B cell (primary cell): ENCODE data around the gene GRID1. TPM values are rescaled to one million over a fixed set of nuclear protein-coding genes. Genes with fewer than 3 reads are reported as not detected.

Source experiments
- ATAC-seq: fragments of 200-7000 bp; cut with Tn5 transposase; one replicate; pipeline ENCODE4 v1.10.0; 2021; ENCODE audit warnings: low read depth, mild to moderate bottlenecking, moderate number of reproducible peaks, moderate library complexity
- CTCF ChIA-PET: fragments of 350-600 bp; sonication (Branson Sonifier 250); formaldehyde crosslinking; loops from one replicate; lab custom pipeline; 2021; ENCODE audit warnings: antibody characterized with exemption, inconsistent platforms; lab: Charles Lee
- POLR2A ChIA-PET: fragments of 350-600 bp; sonication (Branson Sonifier 250); formaldehyde crosslinking; loops from one replicate; lab custom pipeline; 2021; ENCODE audit warnings: antibody characterized with exemption; lab: Charles Lee
- DNase-seq: peaks from one replicate; pipeline ENCODE4 v3.0.0; 2013
- H2AFZ ChIP-seq: 2 replicates; pipeline ENCODE4 v1.6.1; 2012; ENCODE audit warnings: mild to moderate bottlenecking, low read depth, low read length; ENCODE audit not compliant: insufficient read depth, poor library complexity, severe bottlenecking
- H3K27ac ChIP-seq, 2 donors: 1 replicate in 1 of 2; 2 replicates in 1 of 2; pipeline ENCODE4 v1.5.1; 2012 to 2013; ENCODE audit warnings: low read length in 2 of 2, mild to moderate bottlenecking in 2 of 2, moderate library complexity in 1 of 2
- H3K27me3 ChIP-seq, 4 experiments: fragments of 200-600 bp in 1 of 4; sonication (generic) in 1 of 4; replicated peaks in 1 of 4; 1 replicate in 2 of 4; 2 replicates in 2 of 4; pipeline versions ENCODE4 v1.6.1 to v1.7.0; 2013 to 2016; ENCODE audit warnings: low read length in 3 of 4, mild to moderate bottlenecking in 2 of 4, mixed read lengths in 1 of 4, moderate library complexity in 1 of 4; ENCODE audit not compliant: insufficient read depth in 4 of 4, control insufficient read depth in 3 of 4; ENCODE audit errors: control extremely low read depth in 1 of 4
- H3K36me3 ChIP-seq, 2 experiments: replicated peaks in 1 of 2; 1 replicate in 1 of 2; 2 replicates in 1 of 2; pipeline versions ENCODE4 v1.6.1 to v1.7.1; 2013; ENCODE audit warnings: low read length in 1 of 2; ENCODE audit not compliant: insufficient read depth in 2 of 2, control insufficient read depth in 1 of 2; ENCODE audit errors: control extremely low read depth in 1 of 2, extremely low read depth in 1 of 2
- H3K4me1 ChIP-seq, 2 donors: fragments of 200-600 bp in 1 of 2; sonication (generic) in 1 of 2; 1 replicate in 1 of 2; 2 replicates in 1 of 2; pipeline versions ENCODE4 v1.5.1 to v1.6.1; 2013 to 2017; ENCODE audit warnings: low read length in 2 of 2; ENCODE audit not compliant: control insufficient read depth in 2 of 2, insufficient read depth in 2 of 2
- H3K4me2 ChIP-seq: replicated peaks from 2 replicates; pipeline ENCODE3; 2012; ENCODE audit warnings: mild to moderate bottlenecking, low read depth, low read length; ENCODE audit not compliant: poor library complexity, severe bottlenecking
- H3K4me3 ChIP-seq, 5 experiments: fragments of 200-600 bp in 1 of 5; sonication (generic) in 1 of 5; 1 replicate in 3 of 5; 2 replicates in 2 of 5; pipeline versions ENCODE4 v1.5.1 to v1.7.0; 2011 to 2016; ENCODE audit warnings: low read length in 4 of 5, mild to moderate bottlenecking in 4 of 5, low read depth in 2 of 5, control low read depth in 1 of 5, moderate library complexity in 1 of 5; ENCODE audit not compliant: insufficient read depth in 1 of 5; ENCODE audit errors: control extremely low read depth in 1 of 5, extremely low read depth in 1 of 5
- H3K79me2 ChIP-seq: fragments of 200-600 bp; sonication (generic); one replicate; pipeline ENCODE4 v1.6.0; 2016; ENCODE audit warnings: low read length; ENCODE audit not compliant: control insufficient read depth, insufficient read depth
- H3K9ac ChIP-seq: fragments of 200-600 bp; sonication (generic); 2 replicates; pipeline ENCODE4 v1.6.1; 2017; ENCODE audit warnings: mild to moderate bottlenecking, low read length, moderate library complexity
- H3K9me3 ChIP-seq, 3 donors: one replicate each; pipeline versions ENCODE4 v1.6.1 to v1.7.1; 2013; ENCODE audit warnings: low read length in 2 of 3; ENCODE audit not compliant: control insufficient read depth in 2 of 3, insufficient read depth in 1 of 3; ENCODE audit errors: control extremely low read depth in 1 of 3
- H4K20me1 ChIP-seq: 2 replicates; pipeline ENCODE4 v1.6.0; 2012; ENCODE audit warnings: mild to moderate bottlenecking, low read length; ENCODE audit not compliant: insufficient read depth, control insufficient read depth, poor library complexity, severe bottlenecking
- H3K27ac Mint-ChIP-seq: one replicate; pipeline ENCODE4 v1.8.0; 2021; ENCODE audit warnings: mixed read lengths
- H3K27me3 Mint-ChIP-seq: one replicate; pipeline ENCODE4 v1.8.0; 2021; ENCODE audit warnings: mixed read lengths
- H3K4me1 Mint-ChIP-seq: one replicate; pipeline ENCODE4 v1.8.0; 2021; ENCODE audit warnings: mixed read lengths
- H3K4me3 Mint-ChIP-seq: one replicate; pipeline ENCODE4 v1.8.0; 2021; ENCODE audit warnings: mixed read lengths
- H3K9me3 Mint-ChIP-seq: one replicate; pipeline ENCODE4 v1.8.0; 2022; ENCODE audit warnings: mixed read lengths; ENCODE audit not compliant: insufficient read depth
- EZH2 ChIP-seq: IDR thresholded peaks from 2 replicates; pipeline ENCODE4 v1.6.1; 2012; ENCODE audit warnings: borderline replicate concordance, low read depth, mild to moderate bottlenecking, moderate library complexity, low read length; ENCODE audit not compliant: insufficient read depth, poor library complexity, severe bottlenecking
- WGBS: methylation state at CpG from one replicate; pipeline ENCODE4 v1.1.5; 2013; ENCODE audit warnings: missing lambda C conversion rate; ENCODE audit not compliant: insufficient coverage; 5-methylcytosine and 5-hydroxymethylcytosine counted together
- intact Hi-C: fragments of 100-400 bp; cut with micrococcal nuclease; formaldehyde crosslinking; loops from one replicate; pipeline ENCODE4 v1.10.0; 2022
- polyA plus RNA-seq: library from polyadenylated mRNA; depleted of rRNA; stranded (reverse); fragments of >200 nt; gene quantifications from 2 replicates; pipeline ENCODE4 v1.2.3, GENCODE V29; 2012
- total RNA-seq, 2 donors: library from RNA; stranded (reverse); fragments of 120-200 nt in 1 of 2; gene quantifications; 1 replicate in 1 of 2; 2 replicates in 1 of 2; pipeline versions ENCODE4 v1.2.3 to v1.2.4, GENCODE V29; 2013 to 2022

GRID1 gene
- total and polyA plus RNA-seq, 2 donors (not counting 1 experiment from before 2014, with no cell fraction given): not detected

- ChIA-PET CTCF (no interaction called here), POLR2A (no interaction called here)
- Mint-ChIP-seq H3K4me1 (no peaks in the 10 kb centered on the region), H3K27ac (no peak overlapping the region), H3K9me3 (no peaks in the 10 kb centered on the region), H3K4me3 (no peak overlapping the region), H3K27me3 (peaks cover 4% of the 10 kb centered on the region)
- no peak overlapping the region for H2AFZ ChIP-seq
- no peak for ATAC-seq
- H3K79me2 ChIP-seq: no peaks in the 10 kb centered on the region
- no peaks in the 10 kb centered on the region for H3K27me3 ChIP-seq
- no peaks in the 10 kb centered on the region for H3K36me3 ChIP-seq
- no peak for DNase-seq
- WGBS: 97% methylated on average over 5 of the region's 5 CpGs
- no peak overlapping the region for H3K4me2 ChIP-seq
- no peak overlapping the region for H3K4me3 ChIP-seq
- no peaks in the 10 kb centered on the region for H4K20me1 ChIP-seq
- no peak for TF ChIP-seq EZH2
- no peaks in the 10 kb centered on the region for H3K9me3 ChIP-seq
- no peak overlapping the region for H3K9ac ChIP-seq
- no peak overlapping the region for H3K27ac ChIP-seq
- intact Hi-C loops: no loop called here
- no peaks in the 10 kb centered on the region for H3K4me1 ChIP-seq
Observed at GRCh38 chr10:85604884-85605283, 761.7 kb downstream of the GRID1 start.

GRCh38 chr10:85604136-85604725 is 762.4 kb downstream of the GRID1 start:
- 92% methylated on average over 2 of the region's 5 CpGs for WGBS
- no peak for DNase-seq
- no peak overlapping the region for H3K27ac Mint-ChIP-seq
- Histone ChIP-seq H3K27ac (no peak overlapping the region), H3K4me3 (no peak overlapping the region), H3K4me2 (no peak overlapping the region), H3K36me3 (no peaks in the 10 kb centered on the region), H3K4me1 (no peaks in the 10 kb centered on the region), H3K9me3 (no peaks in the 10 kb centered on the region), H3K79me2 (no peaks in the 10 kb centered on the region), H3K9ac (no peak overlapping the region), H3K27me3 (no peaks in the 10 kb centered on the region), H4K20me1 (no peaks in the 10 kb centered on the region), H2AFZ (no peak overlapping the region)
- no peaks in the 10 kb centered on the region for H3K9me3 Mint-ChIP-seq
- ATAC-seq: no peak
- intact Hi-C loops: no loop called here
- POLR2A ChIA-PET: no interaction called here
- no peak overlapping the region for H3K4me3 Mint-ChIP-seq
- no peak for TF ChIP-seq EZH2
- H3K27me3 Mint-ChIP-seq: peaks cover 4% of the 10 kb centered on the region
- H3K4me1 Mint-ChIP-seq: no peaks in the 10 kb centered on the region
- CTCF ChIA-PET: no interaction called here
